ENCODE measurements around the gene DPM1. TPM values are rescaled to one million over a fixed set of nuclear protein-coding genes. Genes with fewer than 3 reads are reported as not detected.

DPM1 gene
- total RNA-seq, 1 experiment from 2014 or later, result 215 TPM

GRCh38 chr20:50898475-50898874 lies 59.9 kb downstream of the DPM1 start:
- DNase-seq (ENCODE audit: low read depth), result no peak

GRCh38 chr20:50895111-50895830 lies 63.1 kb downstream of the DPM1 start:
- DNase-seq (ENCODE audit: low read depth), result no peak

- no peak for DNase-seq (ENCODE audit: low read depth)
Measured at GRCh38 chr20:50893620-50894019, 64.7 kb downstream of the DPM1 start.

GRCh38 chr20:50892394-50892793 lies 65.9 kb downstream of the DPM1 start:
- no peak for DNase-seq (ENCODE audit: low read depth)

- no peak for DNase-seq (ENCODE audit: low read depth)
Measured at GRCh38 chr20:50891138-50891537, 67.2 kb downstream of the DPM1 start.

- no peak for DNase-seq (ENCODE audit: low read depth)
Measured at GRCh38 chr20:50887576-50887975, 70.8 kb downstream of the DPM1 start.

- no peak for DNase-seq (ENCODE audit: low read depth)
Measured at GRCh38 chr20:50886184-50886790, 72.0 kb downstream of the DPM1 start.

- DNase-seq (ENCODE audit: low read depth), result no peak
Measured at GRCh38 chr20:50885781-50886180, 72.6 kb downstream of the DPM1 start.

- DNase-seq (ENCODE audit: low read depth), result no peak
Measured at GRCh38 chr20:50885068-50885467, 73.3 kb downstream of the DPM1 start.

Other genes starting within 250 kb of the DPM1 start
- 5.5 and 6.2 TPM in 2 replicates for gene PARD6B, start 227.0 kb downstream of the DPM1 start, total RNA-seq (2014; rRNA removed; shearing (Covaris generic))
- gene BCAS4, start 163.5 kb downstream of the DPM1 start, total RNA-seq (2014; rRNA removed; shearing (Covaris generic)), result 5.9 and 11.6 TPM in 2 replicates
- gene ADNP, start 27.1 kb downstream of the DPM1 start, total RNA-seq (2014; rRNA removed; shearing (Covaris generic)), result 36.3 and 43.1 TPM in 2 replicates
- 10.1 and 12.1 TPM in 2 replicates for gene MOCS3, start 286 bp upstream of the DPM1 start, total RNA-seq (2014; rRNA removed; shearing (Covaris generic))
- 7.7 and 17.9 TPM in 2 replicates for gene KCNG1, start 64.6 kb upstream of the DPM1 start, total RNA-seq (2014; rRNA removed; shearing (Covaris generic))